ENCODE data around the gene HCN2. TPM values are rescaled to one million over a fixed set of nuclear protein-coding genes. Genes with fewer than 3 reads are reported as not detected.
A peak's percentile ranks its signal among the peaks of the same experiment; 100 is the strongest.

HCN2 gene
- total and polyA plus RNA-seq, 9 of the 15 experiments (the other 6 are each of a cell fraction or from before 2014, with no cell fraction given), result 0.29 to 4.2 (median 0.82) TPM; not detected in 2

GRCh38 chr19:591099-591958 is 1.6 kb downstream of the HCN2 start (continued):
- peak; percentile 22; the same call in 1 of the 2 replicates for TF ChIP-seq CXXC5 (CRISPR knock-in tag; IDR thresholded peaks at IDR 0.05)
- TF ChIP-seq ZNF639 (CRISPR knock-in tag; conservative IDR thresholded peaks at IDR 0.05 in 1 of 2, IDR thresholded peaks at IDR 0.05 in 1 of 2), result 0 out of 4 replicates have a peak, but pooled peaks of 1 of the 2 experiments have one; percentile 36
- TF ChIP-seq YY1 (IDR thresholded peaks at IDR 0.05; ENCODE audit: borderline replicate concordance in 1 of 3, control insufficient read depth in 1 of 3, extremely low read depth in 1 of 3, insufficient read depth in 3 of 3, insufficient read length in 1 of 3, insufficient replicate concordance in 2 of 3, low read depth in 1 of 3, low read length in 2 of 3), result peak in 1 of 3 experiments; percentile 23
- peak; percentile 62; the same call in 1 of the 2 replicates for TF ChIP-seq ZBTB1 (CRISPR knock-in tag; IDR thresholded peaks at IDR 0.05; ENCODE audit: borderline replicate concordance, low read depth)
- TF ChIP-seq NR2C2 (CRISPR knock-in tag; IDR thresholded peaks at IDR 0.05), result peak; percentile 67; the same call in 1 of the 2 replicates
- TF ChIP-seq NR2C2 (tag; IDR thresholded peaks at IDR 0.05), result no peak
- 0 out of 2 replicates have a peak, but pooled peaks have one; percentile 82 for TF ChIP-seq GATAD2A (IDR thresholded peaks at IDR 0.05)
- peak in 1 of 2 experiments; percentile 77; a peak in 2 of 4 replicates for TF ChIP-seq MNT (conservative IDR thresholded peaks at IDR 0.05)
- TF ChIP-seq MYNN (IDR thresholded peaks at IDR 0.05), result no peak
- 0 out of 2 replicates have a peak, but pooled peaks have one; percentile 7 for TF ChIP-seq MYNN (CRISPR knock-in tag; IDR thresholded peaks at IDR 0.05)
- peak; percentile 97 for TF ChIP-seq EHMT2 (IDR thresholded peaks at IDR 0.05)
- no peak for TF ChIP-seq DACH1 (IDR thresholded peaks at IDR 0.05; ENCODE audit: partially characterized antibody)
- TF ChIP-seq FOXM1 (IDR thresholded peaks at IDR 0.05; ENCODE audit: low read depth), result no peak
- 0 out of 2 replicates have a peak, but pooled peaks have one; percentile 17 for TF ChIP-seq FOXM1 (CRISPR knock-in tag; IDR thresholded peaks at IDR 0.05; ENCODE audit: low read depth)
- TF ChIP-seq CREB3 (tag; conservative IDR thresholded peaks at IDR 0.05; ENCODE audit: low read depth), result no peak
- TF ChIP-seq USF2 (CRISPR knock-in tag; IDR thresholded peaks at IDR 0.05), result peak; percentile 15; the same call in 1 of the 2 replicates
- peak; percentile 31; the same call in 1 of the 2 replicates for TF ChIP-seq SMAD4 (CRISPR knock-in tag; conservative IDR thresholded peaks at IDR 0.05)
- peak; percentile 71; the same call in 1 of the 2 replicates for TF ChIP-seq NCOA1 (IDR thresholded peaks at IDR 0.05; ENCODE audit: low read depth)
- TF ChIP-seq MIER1 (IDR thresholded peaks at IDR 0.05; ENCODE audit: low read depth), result peak; percentile 96
- peak; percentile 89 for TF ChIP-seq NR3C1 (CRISPR knock-in tag; IDR thresholded peaks at IDR 0.05)
- peak in 1 of 2 experiments; percentile 7; a peak in 1 of 4 replicates for TF ChIP-seq RCOR1 (IDR thresholded peaks at IDR 0.05; ENCODE audit: borderline replicate concordance in 1 of 2, low read depth in 2 of 2, low read length in 2 of 2)
